ENCODE results near the gene GRID1. TPM values are rescaled to one million over a fixed set of nuclear protein-coding genes. Genes with fewer than 3 reads are reported as not detected.

Gene GRID1
- total RNA-seq, 1 donor from 2014 or later: 1.4 TPM

DNA sequence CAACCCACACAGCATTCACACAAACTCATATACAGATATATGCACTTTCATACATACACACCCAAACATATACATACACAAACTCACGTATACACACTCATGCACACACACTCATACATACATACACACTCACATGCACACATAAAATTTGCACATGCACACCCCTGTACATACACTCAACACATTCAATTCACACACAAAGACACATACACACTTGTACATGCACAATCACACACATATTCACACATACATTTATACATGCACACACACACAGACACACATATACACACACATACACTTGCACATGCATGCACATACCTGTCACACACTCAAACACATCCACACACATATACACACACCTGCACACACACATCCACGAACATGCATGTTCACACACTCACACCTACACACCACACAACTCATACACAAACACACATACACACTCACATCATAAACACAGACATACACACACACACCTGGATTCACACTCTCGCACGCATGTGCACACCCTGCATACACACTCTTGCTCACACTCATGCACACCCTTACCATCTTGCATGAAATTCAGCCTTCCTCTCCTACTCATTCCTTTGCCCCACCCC is 451.2 kb downstream of the GRID1 start:
- intact Hi-C loops (cut with DNase I): no loop called here
- TF ChIP-seq, protein P1, sequence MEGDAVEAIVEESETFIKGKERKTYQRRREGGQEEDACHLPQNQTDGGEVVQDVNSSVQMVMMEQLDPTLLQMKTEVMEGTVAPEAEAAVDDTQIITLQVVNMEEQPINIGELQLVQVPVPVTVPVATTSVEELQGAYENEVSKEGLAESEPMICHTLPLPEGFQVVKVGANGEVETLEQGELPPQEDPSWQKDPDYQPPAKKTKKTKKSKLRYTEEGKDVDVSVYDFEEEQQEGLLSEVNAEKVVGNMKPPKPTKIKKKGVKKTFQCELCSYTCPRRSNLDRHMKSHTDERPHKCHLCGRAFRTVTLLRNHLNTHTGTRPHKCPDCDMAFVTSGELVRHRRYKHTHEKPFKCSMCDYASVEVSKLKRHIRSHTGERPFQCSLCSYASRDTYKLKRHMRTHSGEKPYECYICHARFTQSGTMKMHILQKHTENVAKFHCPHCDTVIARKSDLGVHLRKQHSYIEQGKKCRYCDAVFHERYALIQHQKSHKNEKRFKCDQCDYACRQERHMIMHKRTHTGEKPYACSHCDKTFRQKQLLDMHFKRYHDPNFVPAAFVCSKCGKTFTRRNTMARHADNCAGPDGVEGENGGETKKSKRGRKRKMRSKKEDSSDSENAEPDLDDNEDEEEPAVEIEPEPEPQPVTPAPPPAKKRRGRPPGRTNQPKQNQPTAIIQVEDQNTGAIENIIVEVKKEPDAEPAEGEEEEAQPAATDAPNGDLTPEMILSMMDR (IDR thresholded peaks at IDR 0.05): no peak
- no peaks in the 10 kb centered on the region for H3K36me3 ChIP-seq

DNA sequence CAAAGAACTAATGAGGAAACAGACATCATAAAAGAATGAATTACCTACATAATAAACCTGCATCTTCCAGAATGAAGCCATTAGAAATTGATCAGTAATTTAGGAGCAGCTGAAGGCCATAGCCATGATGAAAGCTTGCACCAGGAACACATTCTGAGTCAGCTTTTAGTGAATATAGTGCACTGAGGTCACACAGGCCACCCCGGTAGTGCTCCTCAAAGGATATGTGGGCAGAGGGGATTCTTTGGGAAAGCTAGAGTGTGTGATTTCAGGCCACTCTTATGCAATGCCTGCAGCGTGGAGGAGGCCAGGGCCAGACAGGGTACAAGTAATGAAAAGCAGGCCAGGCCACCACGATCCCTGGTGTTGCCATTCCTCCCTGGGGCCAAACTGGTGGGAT is 451.9 kb downstream of the GRID1 start:
- intact Hi-C loops (cut with DNase I): no loop called here
- Histone ChIP-seq H3K27ac (no peak overlapping the region), H3K36me3 (no peaks in the 10 kb centered on the region), H3K4me1 (no peaks in the 10 kb centered on the region), H3K9me3 (no peaks in the 10 kb centered on the region), H3K4me3 (no peak overlapping the region), H3K27me3 (no peaks in the 10 kb centered on the region)
- DNase-seq (ENCODE audit: low spot score in 2 of 2): no peak
- TF ChIP-seq, protein P1 (IDR thresholded peaks at IDR 0.05): no peak

More for the DNA sequence above, 451.2 kb downstream of the GRID1 start:
- Histone ChIP-seq H3K4me1 (no peaks in the 10 kb centered on the region), H3K9me3 (no peaks in the 10 kb centered on the region), H3K27ac (no peak overlapping the region), H3K27me3 (no peaks in the 10 kb centered on the region), H3K4me3 (no peak overlapping the region)
- no peak for DNase-seq (ENCODE audit: low spot score in 2 of 2)

DNA sequence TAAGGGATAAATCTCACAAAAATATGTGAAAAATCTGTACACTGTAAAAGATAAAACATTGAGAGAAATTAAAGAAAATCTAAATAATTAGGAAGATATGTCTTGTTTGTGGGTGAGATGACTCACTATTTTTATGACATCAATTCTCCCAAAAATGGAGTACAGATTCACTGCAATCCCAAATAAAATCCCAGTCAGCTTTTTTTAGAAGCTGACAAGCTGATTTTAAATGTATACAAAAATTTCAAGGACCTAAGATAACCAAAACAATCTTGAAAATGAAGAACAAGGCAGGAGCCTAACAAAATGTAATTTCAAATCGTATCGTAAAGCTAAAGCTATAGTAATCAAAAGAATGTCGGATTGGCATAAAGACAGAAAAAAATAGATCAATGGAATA is 458.1 kb downstream of the GRID1 start:
- H3K27ac ChIP-seq: no peak overlapping the region
- TF ChIP-seq, protein P1 (IDR thresholded peaks at IDR 0.05): no peak
- H3K4me3 ChIP-seq: no peak overlapping the region
- H3K4me1 ChIP-seq: no peaks in the 10 kb centered on the region
- intact Hi-C loops (cut with DNase I): no loop called here
- H3K27me3 ChIP-seq: no peaks in the 10 kb centered on the region
- no peak for DNase-seq (ENCODE audit: low spot score in 2 of 2)
- no peaks in the 10 kb centered on the region for H3K9me3 ChIP-seq
- H3K36me3 ChIP-seq: no peaks in the 10 kb centered on the region

DNA sequence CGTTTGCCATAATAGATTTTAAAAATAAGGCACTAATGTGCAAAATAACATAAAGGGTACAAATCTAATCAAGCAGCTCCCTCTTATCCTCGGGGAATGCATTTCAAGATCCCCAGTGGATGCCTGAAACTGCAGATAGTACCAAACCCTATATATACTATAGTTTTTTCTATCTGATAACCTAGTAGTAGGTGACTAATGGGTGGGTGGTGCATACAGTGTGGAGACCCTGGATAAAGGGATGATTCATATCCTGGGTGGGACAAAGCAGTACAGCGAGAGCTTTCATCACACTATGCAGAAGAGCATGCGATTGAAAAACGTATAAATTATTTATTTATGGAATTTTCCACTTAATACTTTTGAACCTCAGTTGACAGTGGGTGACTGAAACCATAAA is 464.5 kb downstream of the GRID1 start:
- no peaks in the 10 kb centered on the region for H3K36me3 ChIP-seq
- TF ChIP-seq, protein P1 (IDR thresholded peaks at IDR 0.05): no peak
- no peak overlapping the region for H3K27ac ChIP-seq
- no peak for DNase-seq (ENCODE audit: low spot score in 2 of 2)
- H3K4me3 ChIP-seq: no peak overlapping the region
- H3K27me3 ChIP-seq: no peaks in the 10 kb centered on the region
- intact Hi-C loops (cut with DNase I): no loop called here
- H3K4me1 ChIP-seq: no peaks in the 10 kb centered on the region
- H3K9me3 ChIP-seq: no peaks in the 10 kb centered on the region

DNA sequence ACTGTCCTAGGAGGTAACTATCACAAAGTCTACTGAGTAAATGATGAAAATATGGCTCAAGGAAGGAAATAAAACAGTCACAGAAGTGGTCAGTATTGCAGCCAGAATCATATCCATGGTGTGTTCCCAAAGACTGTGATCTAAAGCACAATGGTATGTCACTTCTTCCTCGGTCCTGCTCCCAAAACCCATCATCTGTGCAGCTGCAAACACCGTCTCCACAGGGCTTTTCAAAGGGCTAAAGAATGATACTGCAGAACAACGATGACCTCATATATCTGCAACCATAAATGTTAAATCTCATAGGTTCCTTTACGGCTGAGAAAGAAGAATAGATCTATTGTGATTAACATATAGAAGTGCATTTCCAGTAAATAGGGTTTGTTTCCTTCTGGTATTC is 465.0 kb downstream of the GRID1 start:
- Histone ChIP-seq H3K9me3 (no peaks in the 10 kb centered on the region), H3K4me3 (no peak overlapping the region), H3K27me3 (no peaks in the 10 kb centered on the region), H3K36me3 (no peaks in the 10 kb centered on the region), H3K27ac (no peak overlapping the region), H3K4me1 (no peaks in the 10 kb centered on the region)
- no peak for DNase-seq (ENCODE audit: low spot score in 2 of 2)
- TF ChIP-seq, protein P1 (IDR thresholded peaks at IDR 0.05): no peak
- intact Hi-C loops (cut with DNase I): no loop called here

DNA sequence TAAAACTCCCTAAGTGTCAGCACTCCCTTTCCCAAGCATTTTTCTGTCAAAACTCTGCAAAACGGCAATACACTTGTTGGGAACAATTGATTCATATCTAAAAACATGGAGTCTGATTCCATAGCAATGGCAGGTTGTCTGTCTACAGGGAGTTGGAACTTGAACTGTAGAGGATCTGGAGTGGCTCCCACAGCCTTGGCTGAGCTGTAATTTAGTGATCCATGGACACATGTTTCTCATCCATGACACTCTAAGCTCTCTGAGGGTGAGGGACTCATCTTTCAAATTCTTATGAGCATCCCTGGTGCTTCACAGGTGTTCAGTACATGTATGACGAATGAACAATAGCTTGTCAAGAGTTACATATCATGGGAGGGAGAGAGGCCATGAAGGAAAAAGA is 466.1 kb downstream of the GRID1 start:
- no peaks in the 10 kb centered on the region for H3K36me3 ChIP-seq
- no peaks in the 10 kb centered on the region for H3K4me1 ChIP-seq
- no peaks in the 10 kb centered on the region for H3K9me3 ChIP-seq
- no peak overlapping the region for H3K27ac ChIP-seq
- TF ChIP-seq, protein P1 (IDR thresholded peaks at IDR 0.05): no peak
- H3K4me3 ChIP-seq: no peak overlapping the region
- H3K27me3 ChIP-seq: no peaks in the 10 kb centered on the region
- DNase-seq (ENCODE audit: low spot score in 2 of 2): no peak
- intact Hi-C loops (cut with DNase I): no loop called here
